K562 (cell line): ENCODE data around the gene SIRT3. TPM values are rescaled to one million over a fixed set of nuclear protein-coding genes. Genes with fewer than 3 reads are reported as not detected.

Source experiments
- CEBPG ChIP-seq, 3 experiments: fragments of 200-800 bp in 1 of 3; sonication (Bioruptor generic) in 1 of 3; sonication (generic) in 1 of 3; formaldehyde crosslinking in 1 of 3; IDR thresholded peaks in 2 of 3; conservative IDR thresholded peaks in 1 of 3; 2 replicates each; pipeline versions ENCODE4 v1.6.1 to v1.8.0; 2016 to 2022; ENCODE audit warnings: missing compliant biosample characterization in 2 of 3, missing genetic modification characterization in 2 of 3, mild to moderate bottlenecking in 1 of 3, missing genetic modification reagents in 1 of 3
- CXXC5 ChIP-seq: fragments of 250-450 bp; sonication (Bioruptor Pico); IDR thresholded peaks from 2 replicates; pipeline ENCODE4 v1.8.0; 2022; ENCODE audit warnings: inconsistent platforms, mild to moderate bottlenecking, moderate library complexity
- E2F4 ChIP-seq: sonication (generic); formaldehyde crosslinking; IDR thresholded peaks from 2 replicates; pipeline ENCODE4 v1.8.0; 2022; ENCODE audit warnings: mild to moderate bottlenecking, low read depth, missing genetic modification reagents
- EZH2 ChIP-seq: IDR thresholded peaks from 2 replicates; pipeline ENCODE4 v1.6.1; 2012; ENCODE audit warnings: low read depth, mild to moderate bottlenecking, inconsistent platforms, low read length, borderline replicate concordance
- FOSL1 ChIP-seq: fragments of 200-800 bp; sonication (Bioruptor generic); conservative IDR thresholded peaks from 2 replicates; pipeline ENCODE4 v1.6.1; 2016; ENCODE audit warnings: missing genetic modification characterization, missing compliant biosample characterization
- GATA2 ChIP-seq: sonication (generic); formaldehyde crosslinking; IDR thresholded peaks from 2 replicates; pipeline ENCODE4 v1.4.0; 2020; ENCODE audit warnings: mild to moderate bottlenecking, missing genetic modification reagents
- HMG20A ChIP-seq: fragments of 450-650 bp; formaldehyde crosslinking; conservative IDR thresholded peaks from 2 replicates; pipeline ENCODE4 v1.4.0; 2020; ENCODE audit warnings: mild to moderate bottlenecking, mixed read lengths
- HMGN3 ChIP-seq: IDR thresholded peaks from 2 replicates; pipeline ENCODE4 v1.6.1; 2011; ENCODE audit warnings: borderline replicate concordance, low read depth, mild to moderate bottlenecking, mixed read lengths, low read length; ENCODE audit not compliant: insufficient read length; ENCODE audit errors: extremely low read depth
- IRF2 ChIP-seq: sonication (generic); formaldehyde crosslinking; IDR thresholded peaks from 2 replicates; pipeline ENCODE4 v1.8.1; 2022; ENCODE audit warnings: mild to moderate bottlenecking, missing genetic modification reagents
- LEF1 ChIP-seq: fragments of 450-650 bp; IDR thresholded peaks from 2 replicates; pipeline ENCODE4 v1.6.1; 2016; ENCODE audit warnings: mild to moderate bottlenecking
- MECOM ChIP-seq: fragments of 250-450 bp; sonication (Bioruptor Pico); IDR thresholded peaks from 2 replicates; pipeline ENCODE4 v1.8.0; 2022; ENCODE audit warnings: inconsistent platforms
- NR2C1 ChIP-seq, 2 experiments: fragments of 450-650 bp; IDR thresholded peaks; 2 replicates each; pipeline ENCODE4 v1.6.1; 2017; ENCODE audit warnings: mild to moderate bottlenecking in 2 of 2, antibody characterized with exemption in 1 of 2, inconsistent platforms in 1 of 2, missing compliant biosample characterization in 1 of 2, missing genetic modification characterization in 1 of 2
- PRMT5 ChIP-seq: sonication (generic); formaldehyde crosslinking; IDR thresholded peaks from 2 replicates; pipeline ENCODE4 v1.5.0; 2020; ENCODE audit warnings: missing genetic modification reagents
- RBBP5 ChIP-seq: fragments of 200-600 bp; sonication (generic); IDR thresholded peaks from 2 replicates; pipeline ENCODE4 v1.6.1; 2012; ENCODE audit warnings: borderline replicate concordance, mild to moderate bottlenecking, low read length, control low read depth, inconsistent platforms; ENCODE audit not compliant: insufficient read depth, poor library complexity, severe bottlenecking
- SPI1 ChIP-seq: IDR thresholded peaks from 2 replicates; pipeline ENCODE4 v1.6.1; 2011; ENCODE audit warnings: low read depth, low read length, control low read depth, borderline replicate concordance
- SRSF9 ChIP-seq: fragments of 200-400 bp; formaldehyde crosslinking; IDR thresholded peaks from 2 replicates; pipeline ENCODE4 v1.6.1; 2017; ENCODE audit warnings: low read depth, low read length, borderline replicate concordance
- TAF1 ChIP-seq: IDR thresholded peaks from 2 replicates; pipeline ENCODE4 v1.6.1; 2011; ENCODE audit warnings: mild to moderate bottlenecking, low read length, moderate library complexity; ENCODE audit not compliant: insufficient read depth, control insufficient read depth, severe bottlenecking; ENCODE audit errors: extremely low read depth
- ZKSCAN3 ChIP-seq: fragments of 250-450 bp; sonication (Bioruptor Pico); IDR thresholded peaks from 2 replicates; pipeline ENCODE4 v1.4.0; 2020
- ZNF121 ChIP-seq: sonication (generic); formaldehyde crosslinking; conservative IDR thresholded peaks from 2 replicates; pipeline ENCODE4 v1.8.0; 2022; ENCODE audit warnings: missing genetic modification reagents
- ZNF707 ChIP-seq: fragments of 250-450 bp; sonication (Bioruptor Pico); conservative IDR thresholded peaks from 2 replicates; pipeline ENCODE4 v1.8.0; 2022; ENCODE audit warnings: inconsistent platforms, mild to moderate bottlenecking, moderate library complexity
- ZNF76 ChIP-seq: fragments of 250-450 bp; sonication (Bioruptor Pico); IDR thresholded peaks from 2 replicates; pipeline ENCODE4 v1.4.0; 2020; ENCODE audit warnings: mild to moderate bottlenecking, moderate library complexity, borderline replicate concordance
- ZNF778 ChIP-seq: fragments of 450-650 bp; formaldehyde crosslinking; IDR thresholded peaks from 2 replicates; pipeline ENCODE4 v1.4.0; 2020; ENCODE audit warnings: mild to moderate bottlenecking, moderate library complexity
- polyA plus RNA-seq, 8 experiments: library from polyadenylated mRNA; depleted of rRNA in 4 of 8; stranded (reverse) in 5 of 8; unstranded in 3 of 8; fragments of >200 nt; fragmentation: Nextera tagmentation in 2 of 8; fragmentation: Illumina TruSeq in 1 of 8; extraction: Ambion mirVana in 2 of 8; extraction: Trizol in 1 of 8; gene quantifications; 2 replicates each; pipeline versions ENCODE4 v1.2.1 to v1.2.3, GENCODE V29; 2011 to 2014; ENCODE audit warnings: inconsistent platforms in 1 of 8, missing spikeins in 1 of 8
- total RNA-seq, 7 experiments: library from RNA; depleted of rRNA in 6 of 7; stranded (reverse); fragments of >200 nt in 6 of 7; fragmentation: Illumina TruSeq in 2 of 7; extraction: Trizol in 2 of 7; gene quantifications; 2 replicates each; pipeline versions ENCODE4 v1.2.1 to v1.2.3, GENCODE V29; 2011 to 2021; ENCODE audit warnings: low replicate concordance in 1 of 7
- TF ChIP-seq, protein P1 (sequence below): sonication (generic); formaldehyde crosslinking; IDR thresholded peaks from 2 replicates; pipeline ENCODE4 v1.8.0; 2022; ENCODE audit warnings: missing genetic modification reagents, mild to moderate bottlenecking, moderate library complexity, borderline replicate concordance

The SIRT3 gene
- total and polyA plus RNA-seq, 9 of the 15 experiments (the other 6 are each of a cell fraction or from before 2014, with no cell fraction given): 1.9 to 27.5 (median 14.5) TPM

- TF ChIP-seq ZNF707: no peak
- TF ChIP-seq HMGN3: no peak
- TF ChIP-seq IRF2 (CRISPR knock-in tag): no peak
- TF ChIP-seq GATA2 (CRISPR knock-in tag): no peak
- no peak for TF ChIP-seq ZNF76 (CRISPR knock-in tag)
- TF ChIP-seq LEF1: peak; percentile 51; the same call in 1 of the 2 replicates
- TF ChIP-seq HMG20A: no peak
- TF ChIP-seq SPI1: peak; percentile 95
- TF ChIP-seq E2F4 (CRISPR knock-in tag): no peak
- no peak for TF ChIP-seq TAF1
- TF ChIP-seq EZH2: no peak
- no peak for TF ChIP-seq ZKSCAN3 (CRISPR knock-in tag)
- no peak for TF ChIP-seq ZNF778 (CRISPR knock-in tag)
- TF ChIP-seq CXXC5 (CRISPR knock-in tag): peak; percentile 72
- peak; percentile 99 for TF ChIP-seq CEBPG (CRISPR knock-in tag; IDR thresholded peaks at IDR 0.05)
- peak; percentile 99 to 100 for TF ChIP-seq CEBPG (tag; conservative IDR thresholded peaks at IDR 0.05 in 1 of 2, IDR thresholded peaks at IDR 0.05 in 1 of 2)
- TF ChIP-seq NR2C1 (IDR thresholded peaks at IDR 0.05): no peak
- TF ChIP-seq NR2C1 (tag; IDR thresholded peaks at IDR 0.05): no peak
- TF ChIP-seq ZNF121 (CRISPR knock-in tag): no peak
- TF ChIP-seq, protein P1, sequence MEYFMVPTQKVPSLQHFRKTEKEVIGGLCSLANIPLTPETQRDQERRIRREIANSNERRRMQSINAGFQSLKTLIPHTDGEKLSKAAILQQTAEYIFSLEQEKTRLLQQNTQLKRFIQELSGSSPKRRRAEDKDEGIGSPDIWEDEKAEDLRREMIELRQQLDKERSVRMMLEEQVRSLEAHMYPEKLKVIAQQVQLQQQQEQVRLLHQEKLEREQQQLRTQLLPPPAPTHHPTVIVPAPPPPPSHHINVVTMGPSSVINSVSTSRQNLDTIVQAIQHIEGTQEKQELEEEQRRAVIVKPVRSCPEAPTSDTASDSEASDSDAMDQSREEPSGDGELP (CRISPR knock-in tag): no peak; the same call in 1 of the 2 replicates
- TF ChIP-seq PRMT5 (CRISPR knock-in tag): no peak
- no peak for TF ChIP-seq RBBP5
- TF ChIP-seq SRSF9: no peak
- no peak for TF ChIP-seq MECOM
- peak; percentile 81 for TF ChIP-seq FOSL1 (tag)
Measured at GRCh38 chr11:269146-269890, 33.2 kb upstream of the SIRT3 start (continued).
